ENCODE data around the gene ADAMTSL3. TPM values are rescaled to one million over a fixed set of nuclear protein-coding genes. Genes with fewer than 3 reads are reported as not detected.
A peak's percentile ranks its signal among the peaks of the same experiment; 100 is the strongest.
"Not testable (repeated sequence)": the region's sequence is repeated elsewhere in the genome, so short reads cannot be mapped to it uniquely, and the experiment has no call there.

The ADAMTSL3 gene
- total RNA-seq, 2 donors from 2014 or later = not detected

- Mint-ChIP-seq H3K9me3 (peaks cover 3 to 4% of the 10 kb centered on the region in 2 donors), H3K27ac (no peak overlapping the region), H3K36me3 (no peaks in the 10 kb centered on the region)
- no peak for ATAC-seq
- no peak for DNase-seq (ENCODE audit: low spot score in 2 of 2)
These were observed 350.0 kb downstream of the ADAMTSL3 start for GRCh38 chr15:84003791-84004503.

- ATAC-seq (no peak), DNase-seq (ENCODE audit: low spot score in 2 of 2) (no peak)
- Mint-ChIP-seq H3K27ac (no peak overlapping the region), H3K9me3 (no peaks in the 10 kb centered on the region), H3K36me3 (no peaks in the 10 kb centered on the region)
These were observed 352.5 kb downstream of the ADAMTSL3 start for GRCh38 chr15:84006421-84006820.

GRCh38 chr15:84009616-84010015 is 355.7 kb downstream of the ADAMTSL3 start:
- H3K27ac Mint-ChIP-seq = no peak overlapping the region
- no peak for ATAC-seq
- no peak for DNase-seq (ENCODE audit: low spot score in 2 of 2)
- H3K9me3 Mint-ChIP-seq = peaks cover 0 to 4% of the 10 kb centered on the region in 2 donors
- H3K36me3 Mint-ChIP-seq = no peaks in the 10 kb centered on the region

GRCh38 chr15:84010246-84010645 is 356.3 kb downstream of the ADAMTSL3 start:
- peaks cover 0 to 4% of the 10 kb centered on the region in 2 donors for H3K9me3 Mint-ChIP-seq
- no peak overlapping the region for H3K27ac Mint-ChIP-seq
- ATAC-seq (no peak), DNase-seq (ENCODE audit: low spot score in 2 of 2) (no peak)
- no peaks in the 10 kb centered on the region for H3K36me3 Mint-ChIP-seq

GRCh38 chr15:84016371-84016770 is 362.4 kb downstream of the ADAMTSL3 start:
- DNase-seq (ENCODE audit: low spot score in 2 of 2) (no peak), ATAC-seq (no peak)
- H3K9me3 Mint-ChIP-seq = peaks cover 0 to 4% of the 10 kb centered on the region in 2 donors
- H3K27ac Mint-ChIP-seq = no peak overlapping the region
- H3K36me3 Mint-ChIP-seq = no peaks in the 10 kb centered on the region

- DNase-seq (ENCODE audit: low spot score in 2 of 2) (no peak), ATAC-seq (no peak)
- no peak overlapping the region for H3K27ac Mint-ChIP-seq
- H3K36me3 Mint-ChIP-seq = no peaks in the 10 kb centered on the region
- no peaks in the 10 kb centered on the region for H3K9me3 Mint-ChIP-seq
These were observed 368.6 kb downstream of the ADAMTSL3 start for GRCh38 chr15:84022516-84022915.

GRCh38 chr15:84023636-84024035 is 369.7 kb downstream of the ADAMTSL3 start:
- DNase-seq (ENCODE audit: low spot score in 2 of 2) = peak in 1 of 2 donors; percentile 33
- H3K36me3 Mint-ChIP-seq = no peaks in the 10 kb centered on the region
- H3K9me3 Mint-ChIP-seq = peaks cover 0 to 4% of the 10 kb centered on the region in 2 donors
- H3K27ac Mint-ChIP-seq = no peak overlapping the region
- ATAC-seq = no peak

GRCh38 chr15:84033793-84034553 is 380.1 kb downstream of the ADAMTSL3 start:
- ATAC-seq = no peak
- no peak for DNase-seq (ENCODE audit: low spot score in 2 of 2)
- Mint-ChIP-seq H3K9me3 (peaks cover 5% of the 10 kb centered on the region in 2 donors), H3K36me3 (no peaks in the 10 kb centered on the region), H3K27ac (no peak overlapping the region)

GRCh38 chr15:84034578-84035398 is 380.9 kb downstream of the ADAMTSL3 start:
- ATAC-seq (peak in 1 of 2 donors; percentile 38), DNase-seq (ENCODE audit: low spot score in 2 of 2) (no peak)
- Mint-ChIP-seq H3K9me3 (no peaks in the 10 kb centered on the region), H3K27ac (no peak overlapping the region), H3K36me3 (no peaks in the 10 kb centered on the region)

- no peak for ATAC-seq
- no peak overlapping the region for H3K27ac Mint-ChIP-seq
- H3K36me3 Mint-ChIP-seq = no peaks in the 10 kb centered on the region
- H3K9me3 Mint-ChIP-seq = no peaks in the 10 kb centered on the region
- no peak for DNase-seq (ENCODE audit: low spot score in 2 of 2)
These were observed 381.5 kb downstream of the ADAMTSL3 start for GRCh38 chr15:84035399-84035766.

GRCh38 chr15:84037301-84037700 is 383.4 kb downstream of the ADAMTSL3 start:
- H3K27ac Mint-ChIP-seq = no peak overlapping the region
- no peak for DNase-seq (ENCODE audit: low spot score in 2 of 2)
- peaks cover 3 to 4% of the 10 kb centered on the region in 2 donors for H3K9me3 Mint-ChIP-seq
- H3K36me3 Mint-ChIP-seq = no peaks in the 10 kb centered on the region
- ATAC-seq = no peak

GRCh38 chr15:84042434-84043056 is 388.6 kb downstream of the ADAMTSL3 start:
- not testable (repeated sequence) for DNase-seq (ENCODE audit: low spot score in 2 of 2); ATAC-seq; H3K36me3 Mint-ChIP-seq; H3K27ac Mint-ChIP-seq
- H3K9me3 Mint-ChIP-seq = peaks cover 19 to 23% of the 10 kb centered on the region in 2 donors

GRCh38 chr15:84046064-84046637 is 392.2 kb downstream of the ADAMTSL3 start:
- H3K36me3 Mint-ChIP-seq = peaks cover 0 to 4% of the 10 kb centered on the region in 2 donors
- DNase-seq (ENCODE audit: low spot score in 2 of 2) (no peak), ATAC-seq (no peak)
- H3K27ac Mint-ChIP-seq = no peak overlapping the region
- H3K9me3 Mint-ChIP-seq = peaks cover 19 to 23% of the 10 kb centered on the region in 2 donors

- ATAC-seq; H3K36me3 Mint-ChIP-seq; H3K27ac Mint-ChIP-seq; DNase-seq (ENCODE audit: low spot score in 2 of 2): not testable (repeated sequence)
- H3K9me3 Mint-ChIP-seq = peaks cover 14 to 15% of the 10 kb centered on the region in 2 donors
These were observed 395.6 kb downstream of the ADAMTSL3 start for GRCh38 chr15:84049480-84049879.

- H3K9me3 Mint-ChIP-seq = peaks cover 14 to 15% of the 10 kb centered on the region in 2 donors
- H3K36me3 Mint-ChIP-seq = peaks cover 0 to 4% of the 10 kb centered on the region in 2 donors
- DNase-seq (ENCODE audit: low spot score in 2 of 2) = no peak
- H3K27ac Mint-ChIP-seq = no peak overlapping the region
- ATAC-seq = no peak
These were observed 396.2 kb downstream of the ADAMTSL3 start for GRCh38 chr15:84050076-84050475.

GRCh38 chr15:84051146-84051545 is 397.2 kb downstream of the ADAMTSL3 start:
- H3K9me3 Mint-ChIP-seq = peaks cover 11 to 12% of the 10 kb centered on the region in 2 donors
- H3K36me3 Mint-ChIP-seq; DNase-seq (ENCODE audit: low spot score in 2 of 2); ATAC-seq; H3K27ac Mint-ChIP-seq: not testable (repeated sequence)
